H9 (cell line): ENCODE measurements around the gene PNKP. TPM values are rescaled to one million over a fixed set of nuclear protein-coding genes. Genes with fewer than 3 reads are reported as not detected.
A peak's percentile ranks its signal among the peaks of the same experiment; 100 is the strongest.

Experiments used
- DNase-seq: peaks from one replicate; pipeline ENCODE4 v3.0.0-alpha.2; 2017
- H2AFZ ChIP-seq: one replicate; pipeline ENCODE4 v1.6.1; 2013; ENCODE audit warnings: mild to moderate bottlenecking, low read length, control low read depth, moderate library complexity
- H2AK5ac ChIP-seq: 2 replicates; pipeline ENCODE4 v1.6.1; 2013; ENCODE audit warnings: low read length, control low read depth, mixed read lengths; ENCODE audit not compliant: insufficient read length
- H2BK120ac ChIP-seq: one replicate; pipeline ENCODE4 v1.6.1; 2013; ENCODE audit warnings: low read depth, mild to moderate bottlenecking, low read length, control low read depth, inconsistent platforms; ENCODE audit not compliant: poor library complexity, severe bottlenecking
- H2BK12ac ChIP-seq: 2 replicates; pipeline ENCODE4 v1.6.1; 2013; ENCODE audit warnings: low read length, control low read depth, mixed read lengths, low read depth; ENCODE audit not compliant: insufficient read length
- H2BK15ac ChIP-seq: 2 replicates; pipeline ENCODE4 v1.6.1; 2013; ENCODE audit warnings: low read depth, low read length, control low read depth
- H2BK20ac ChIP-seq: one replicate; pipeline ENCODE4 v1.6.1; 2013; ENCODE audit warnings: low read depth, mild to moderate bottlenecking, low read length, control low read depth, inconsistent platforms; ENCODE audit not compliant: poor library complexity, severe bottlenecking
- H2BK5ac ChIP-seq: 2 replicates; pipeline ENCODE4 v1.6.1; 2013; ENCODE audit warnings: low read length, control low read depth, mixed read lengths; ENCODE audit not compliant: insufficient read length
- H3K14ac ChIP-seq: 2 replicates; pipeline ENCODE4 v1.6.1; 2013; ENCODE audit warnings: low read length, control low read depth; ENCODE audit not compliant: insufficient read depth
- H3K18ac ChIP-seq: 2 replicates; pipeline ENCODE4 v1.6.1; 2013; ENCODE audit warnings: low read depth, mild to moderate bottlenecking, mixed read lengths, low read length, control low read depth; ENCODE audit not compliant: insufficient read length
- H3K23ac ChIP-seq: 2 replicates; pipeline ENCODE4 v1.6.1; 2013; ENCODE audit warnings: low read length, control low read depth, mixed read lengths, low read depth; ENCODE audit not compliant: insufficient read length
- H3K23me2 ChIP-seq: 2 replicates; pipeline ENCODE4 v1.6.1; 2013; ENCODE audit warnings: low read depth, mild to moderate bottlenecking, mixed read lengths, low read length, control low read depth; ENCODE audit not compliant: insufficient read length, poor library complexity, severe bottlenecking
- H3K27ac ChIP-seq: 2 replicates; pipeline ENCODE4 v1.5.1; 2013; ENCODE audit warnings: low read length, control low read depth, mixed read lengths, low read depth; ENCODE audit not compliant: insufficient read length
- H3K27me3 ChIP-seq: 2 replicates; pipeline ENCODE4 v1.6.1; 2013; ENCODE audit warnings: low read length, control low read depth, inconsistent platforms; ENCODE audit not compliant: insufficient read depth
- H3K4ac ChIP-seq: 2 replicates; pipeline ENCODE4 v1.6.1; 2013; ENCODE audit warnings: low read depth, mild to moderate bottlenecking, control low read depth, inconsistent platforms, low read length, moderate library complexity
- H3K4me1 ChIP-seq: 2 replicates; pipeline ENCODE4 v1.6.1; 2013; ENCODE audit warnings: low read length, control low read depth, inconsistent platforms; ENCODE audit not compliant: insufficient read depth
- H3K4me2 ChIP-seq: 2 replicates; pipeline ENCODE4 v1.6.1; 2013; ENCODE audit warnings: low read length, control low read depth, mixed read lengths; ENCODE audit not compliant: insufficient read length, insufficient read depth
- H3K56ac ChIP-seq: 2 replicates; pipeline ENCODE4 v1.6.1; 2013; ENCODE audit warnings: low read depth, mild to moderate bottlenecking, mixed read lengths, low read length, control low read depth; ENCODE audit not compliant: insufficient read length
- H3K79me1 ChIP-seq: 2 replicates; pipeline ENCODE4 v1.6.1; 2013; ENCODE audit warnings: low read depth, mild to moderate bottlenecking, moderate library complexity, low read length, control low read depth, inconsistent platforms; ENCODE audit not compliant: insufficient read depth, poor library complexity, severe bottlenecking
- H3K79me2 ChIP-seq: 2 replicates; pipeline ENCODE4 v1.6.1; 2013; ENCODE audit warnings: low read length, control low read depth, inconsistent platforms; ENCODE audit not compliant: insufficient read depth
- H3K9ac ChIP-seq: 2 replicates; pipeline ENCODE4 v1.6.1; 2013; ENCODE audit warnings: low read length, control low read depth, mixed read lengths; ENCODE audit not compliant: insufficient read length; ENCODE audit errors: extremely low read depth
- H3K9me3 ChIP-seq: one replicate; pipeline ENCODE4 v1.6.1; 2013; ENCODE audit warnings: low read depth, low read length, inconsistent platforms; ENCODE audit not compliant: control insufficient read depth
- H3T11ph ChIP-seq: one replicate; pipeline ENCODE4 v1.6.1; 2013; ENCODE audit warnings: mild to moderate bottlenecking, low read length, control low read depth, inconsistent platforms
- H4K20me1 ChIP-seq: one replicate; pipeline ENCODE4 v1.6.1; 2013; ENCODE audit not compliant: control insufficient read depth, insufficient read length, insufficient read depth
- H4K5ac ChIP-seq: 2 replicates; pipeline ENCODE4 v1.6.1; 2013; ENCODE audit warnings: low read depth, mild to moderate bottlenecking, mixed read lengths, low read length, control low read depth; ENCODE audit not compliant: insufficient read length
- H4K8ac ChIP-seq: replicated peaks from 2 replicates; pipeline ENCODE4 v1.6.1; 2013; ENCODE audit warnings: low read length, control low read depth, mixed read lengths, low read depth; ENCODE audit not compliant: insufficient read length
- H4K91ac ChIP-seq: 2 replicates; pipeline ENCODE4 v1.6.1; 2013; ENCODE audit warnings: low read depth, mild to moderate bottlenecking, moderate library complexity, mixed read lengths, low read length, control low read depth; ENCODE audit not compliant: insufficient read length
- H3K27ac Mint-ChIP-seq, 3 experiments: 2 replicates in 2 of 3; 3 replicates in 1 of 3; pipeline ENCODE4 v1.8.0; 2020 to 2021; ENCODE audit warnings: mixed read lengths in 3 of 3, mild to moderate bottlenecking in 1 of 3, moderate library complexity in 1 of 3
- H3K27me3 Mint-ChIP-seq: 2 replicates; pipeline ENCODE4 v1.8.0; 2021; ENCODE audit warnings: low read depth, mild to moderate bottlenecking, moderate library complexity, mixed read lengths
- H3K36me3 Mint-ChIP-seq, 3 experiments: 2 replicates in 2 of 3; 3 replicates in 1 of 3; pipeline ENCODE4 v1.8.0; 2020 to 2021; ENCODE audit warnings: low read depth in 3 of 3, mixed read lengths in 3 of 3; ENCODE audit not compliant: insufficient read depth in 1 of 3
- H3K4me1 Mint-ChIP-seq, 2 experiments: 2 replicates each; pipeline ENCODE4 v1.8.0; 2020; ENCODE audit warnings: mixed read lengths in 2 of 2
- H3K4me3 Mint-ChIP-seq, 2 experiments: 2 replicates in 1 of 2; 3 replicates in 1 of 2; pipeline ENCODE4 v1.8.0; 2020 to 2021; ENCODE audit warnings: mild to moderate bottlenecking in 2 of 2, mixed read lengths in 2 of 2, moderate library complexity in 1 of 2
- H3K9me3 Mint-ChIP-seq, 2 experiments: 2 replicates in 1 of 2; 3 replicates in 1 of 2; pipeline ENCODE4 v1.8.0; 2020; ENCODE audit warnings: mild to moderate bottlenecking in 2 of 2, mixed read lengths in 2 of 2, moderate library complexity in 1 of 2
- CTCF ChIP-seq: fragments of 200-600 bp; sonication (generic); conservative IDR thresholded peaks from 3 replicates; pipeline ENCODE4 v1.8.0; 2021; ENCODE audit warnings: antibody characterized with exemption, mild to moderate bottlenecking
- WGBS: extraction: QIAGEN DNeasy Blood & Tissue Kit; methylation state at CpG from one replicate; pipeline ENCODE4 v1.1.7; 2013; ENCODE audit warnings: missing lambda C conversion rate, low lambda C conversion rate, mixed read lengths; ENCODE audit not compliant: insufficient read length; ENCODE audit errors: extremely low coverage; 5-methylcytosine and 5-hydroxymethylcytosine counted together
- total RNA-seq: library from RNA; stranded (reverse); gene quantifications from 2 replicates; pipeline ENCODE4 v1.2.1, GENCODE V29; 2021

The PNKP gene
- total RNA-seq, 1 experiment from 2014 or later: 157 TPM

GRCh38 chr19:49862391-49863253 is 4.8 kb downstream of the PNKP start:
- Mint-ChIP-seq H3K4me1 (peaks cover 23 to 42% of the 10 kb centered on the region in 2 experiments), H3K27ac (peak overlapping the region in 2 of 3 experiments; percentile 34 to 84; a peak in 2 of 7 replicates), H3K4me3 (peak overlapping the region in 1 of 2 experiments; percentile 50; a peak in 1 of 5 replicates), H3K36me3 (peaks cover 28 to 77% (median 59%) of the 10 kb centered on the region in 3 experiments), H3K9me3 (peaks cover 0 to 4% of the 10 kb centered on the region in 2 experiments; a peak in 1 of 5 replicates), H3K27me3 (peaks cover 3% of the 10 kb centered on the region)
- H3K9ac ChIP-seq: no peak overlapping the region
- no peak overlapping the region for H3K4me2 ChIP-seq
- H2BK15ac ChIP-seq: no peak overlapping the region
- H3K56ac ChIP-seq: no peak overlapping the region
- no peaks in the 10 kb centered on the region for H3K9me3 ChIP-seq
- H4K8ac ChIP-seq: no peak overlapping the region
- no peak overlapping the region for H3K14ac ChIP-seq
- no peak overlapping the region for H4K5ac ChIP-seq
- H3T11ph ChIP-seq: no peak overlapping the region
- H3K23ac ChIP-seq: no peak overlapping the region
- no peaks in the 10 kb centered on the region for H3K27me3 ChIP-seq
- peak; percentile 65 for TF ChIP-seq CTCF
- H2AK5ac ChIP-seq: no peak overlapping the region
- no peaks in the 10 kb centered on the region for H4K20me1 ChIP-seq
- H2BK5ac ChIP-seq: no peak overlapping the region
- H3K79me2 ChIP-seq: no peaks in the 10 kb centered on the region; the same call in 1 of the 2 replicates
- no peak overlapping the region for H2BK12ac ChIP-seq
- peak; percentile 79 for DNase-seq
- no peak overlapping the region for H3K4ac ChIP-seq
- peaks cover 5% of the 10 kb centered on the region for H3K79me1 ChIP-seq
- H3K18ac ChIP-seq: no peak overlapping the region
- peaks cover 7% of the 10 kb centered on the region for H3K23me2 ChIP-seq
- H3K4me1 ChIP-seq: no peaks in the 10 kb centered on the region
- no peak overlapping the region for H2BK120ac ChIP-seq
- no peak overlapping the region for H3K27ac ChIP-seq
- no peak overlapping the region for H4K91ac ChIP-seq
- H2AFZ ChIP-seq: no peak overlapping the region
- no CpG with 5 or more reads among the region's 49 CpGs for WGBS
- H2BK20ac ChIP-seq: no peak overlapping the region
